HG03565 (cell line): ENCODE data around the gene EDEM3.
"Not testable (repeated sequence)": the region's sequence is repeated elsewhere in the genome, so short reads cannot be mapped to it uniquely, and the experiment has no call there.

Source experiments
- ATAC-seq: cut with Tn5 transposase; IDR thresholded peaks from one replicate; pipeline ENCODE4 v1.9.1; 2021; ENCODE audit warnings: mild to moderate bottlenecking, moderate library complexity; ENCODE audit not compliant: unreplicated experiment

The EDEM3 gene

DNA sequence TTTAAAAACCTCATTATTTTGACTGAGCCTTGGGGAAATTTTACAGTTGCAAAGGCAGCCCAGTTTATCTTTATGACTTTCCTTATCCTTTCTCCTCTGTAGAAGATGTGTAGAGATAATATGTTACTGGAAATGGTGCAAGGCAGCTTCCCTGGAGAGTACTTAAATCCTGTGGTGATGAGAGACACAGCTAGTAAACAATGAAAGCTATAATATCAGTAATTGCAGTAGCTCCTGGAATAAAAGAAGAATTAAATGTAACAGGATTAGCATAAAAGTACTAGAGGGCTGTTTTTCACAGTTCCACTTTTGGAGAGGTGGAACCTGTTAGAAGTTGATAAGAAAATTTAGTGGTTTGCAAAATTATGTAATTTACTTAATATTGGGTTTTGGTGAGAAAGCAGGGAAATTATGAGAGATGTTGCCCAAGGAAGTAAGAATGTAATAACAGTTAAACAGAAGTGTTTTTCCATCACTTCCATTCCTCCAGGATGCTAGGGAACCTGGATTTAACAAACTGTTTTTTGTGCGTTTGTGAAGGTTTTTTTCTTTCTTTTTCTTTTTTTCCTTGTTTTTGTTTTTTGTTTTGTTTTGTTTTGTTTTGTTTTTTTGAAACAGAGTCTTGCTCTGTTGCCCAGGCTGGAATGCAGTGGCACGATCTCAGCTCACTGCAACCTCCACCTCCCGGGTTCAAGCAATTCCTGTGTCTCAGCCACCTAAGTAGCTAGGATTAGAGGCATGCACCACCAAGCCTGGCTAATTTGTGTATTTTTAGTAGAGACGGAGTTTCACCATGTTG, 15.7 kb upstream of the EDEM3 start:
- no peak for ATAC-seq

DNA sequence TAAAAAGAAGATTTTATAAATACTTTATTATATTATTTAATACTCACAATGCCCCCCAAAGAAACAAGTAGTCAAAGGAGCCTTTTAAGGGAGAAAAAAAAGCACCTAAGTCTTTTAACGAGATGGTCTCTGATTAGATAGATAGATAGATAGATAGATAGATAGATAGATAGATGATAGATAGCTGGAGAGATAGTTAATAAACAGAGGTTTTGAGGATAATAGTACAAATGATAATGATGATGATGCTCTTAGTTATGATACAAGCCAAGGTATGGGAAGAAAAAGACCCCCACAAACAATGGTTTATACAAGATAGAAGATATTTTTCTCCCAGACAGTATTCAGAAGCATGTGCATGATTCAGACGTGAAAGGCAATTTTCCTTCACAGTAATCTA, 14.6 kb upstream of the EDEM3 start:
- ATAC-seq, result no peak

DNA sequence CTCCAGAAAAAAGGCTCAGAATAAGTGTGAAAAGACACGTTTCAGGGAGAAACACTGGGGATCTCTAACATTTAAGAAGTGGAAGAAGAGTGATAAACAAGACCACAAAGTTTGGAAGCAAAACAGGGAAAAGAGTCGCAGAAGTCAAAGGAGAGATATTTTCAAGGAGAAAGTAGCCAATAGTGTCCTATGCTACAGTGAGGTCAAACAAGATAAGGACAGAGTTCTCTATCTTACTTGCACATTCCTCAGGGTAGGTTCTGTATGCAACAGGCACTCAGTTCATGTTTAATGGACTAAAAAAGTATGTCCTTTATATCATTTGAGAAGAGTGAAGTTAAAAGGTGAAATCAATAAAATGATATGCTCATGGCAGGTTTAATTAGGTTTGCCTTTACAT, 13.8 kb upstream of the EDEM3 start:
- no peak for ATAC-seq

DNA sequence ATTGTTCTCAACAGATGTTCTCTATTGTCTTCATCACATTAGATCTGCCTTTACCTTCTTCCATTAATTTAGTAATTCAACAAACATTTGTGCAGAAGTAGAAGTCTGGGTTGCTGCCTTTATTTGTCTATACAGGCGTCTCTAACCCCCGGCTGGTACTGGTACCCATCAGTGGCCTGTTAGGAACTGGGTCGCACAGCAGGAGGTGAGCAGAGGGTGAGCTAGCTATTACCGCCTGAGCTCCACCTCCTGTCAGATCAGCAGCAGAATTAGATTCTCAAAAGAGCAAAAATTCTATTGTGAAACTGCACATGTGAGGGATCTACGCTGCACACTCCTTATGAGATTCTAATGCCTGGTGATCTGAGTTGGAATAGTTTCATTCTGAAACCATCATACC, 12.9 kb upstream of the EDEM3 start:
- ATAC-seq, result no peak

DNA sequence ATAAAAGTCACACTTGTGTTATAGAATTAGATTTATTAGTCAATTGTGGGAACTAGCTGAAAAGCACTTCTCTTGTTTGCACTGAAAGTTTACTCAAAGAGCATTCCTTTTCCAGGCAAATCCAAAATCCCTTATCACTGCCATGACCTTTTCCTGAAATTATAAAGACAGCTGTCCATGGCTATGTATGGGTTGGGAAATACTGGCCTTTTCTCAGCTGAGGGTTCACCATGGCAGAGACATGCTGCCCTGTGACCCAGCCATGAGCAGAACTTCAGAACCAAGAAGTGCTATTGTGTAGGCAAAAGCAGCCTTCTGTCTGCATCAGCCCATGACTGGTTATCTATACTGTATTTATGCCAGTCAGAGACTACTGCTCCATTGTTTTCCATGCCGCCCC, 9.8 kb upstream of the EDEM3 start:
- no peak for ATAC-seq

DNA sequence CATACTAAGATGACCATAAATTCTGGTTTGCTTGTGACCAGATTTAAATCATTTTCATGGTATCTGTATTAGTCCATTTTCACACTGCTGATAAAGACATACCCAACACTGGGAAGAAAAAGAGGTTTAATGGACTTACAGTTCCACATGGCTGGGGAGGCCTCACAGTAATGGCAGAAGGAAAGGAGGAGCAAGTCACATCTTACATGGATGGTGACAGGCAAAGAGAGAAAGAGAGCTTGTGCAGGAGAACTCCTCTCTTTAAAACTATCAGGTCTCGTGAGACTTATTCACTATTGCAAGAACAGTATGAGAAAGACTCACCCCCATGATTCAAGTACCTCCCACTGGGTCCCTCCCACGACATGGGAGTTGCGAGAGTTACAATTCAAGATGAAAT, 8.9 kb upstream of the EDEM3 start:
- ATAC-seq, result not testable (repeated sequence)

DNA sequence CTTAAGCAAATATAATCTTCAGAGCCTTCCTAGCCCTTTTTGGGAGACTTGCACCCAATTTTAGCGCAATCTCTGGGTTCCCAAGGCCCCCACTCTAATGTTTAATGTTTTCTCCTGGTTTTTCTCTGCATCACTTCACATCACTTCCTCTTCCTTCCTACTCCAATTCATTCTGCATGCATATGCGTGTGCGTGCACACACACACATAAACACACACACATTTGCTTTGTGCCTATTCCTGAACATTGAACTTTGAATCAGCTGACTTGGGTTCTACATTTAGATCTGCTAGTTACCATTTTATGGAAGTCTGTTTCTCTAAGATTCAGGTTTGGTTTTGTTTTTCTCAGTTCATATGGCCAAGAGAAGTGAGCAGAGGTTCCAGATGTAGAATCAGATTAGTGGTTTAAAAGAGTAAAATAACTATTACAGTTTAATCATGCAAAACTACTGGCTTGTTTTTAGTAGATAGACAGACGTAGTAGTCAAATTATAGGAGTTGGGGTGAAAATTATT, 7.4 kb upstream of the EDEM3 start:
- ATAC-seq, result no peak

DNA sequence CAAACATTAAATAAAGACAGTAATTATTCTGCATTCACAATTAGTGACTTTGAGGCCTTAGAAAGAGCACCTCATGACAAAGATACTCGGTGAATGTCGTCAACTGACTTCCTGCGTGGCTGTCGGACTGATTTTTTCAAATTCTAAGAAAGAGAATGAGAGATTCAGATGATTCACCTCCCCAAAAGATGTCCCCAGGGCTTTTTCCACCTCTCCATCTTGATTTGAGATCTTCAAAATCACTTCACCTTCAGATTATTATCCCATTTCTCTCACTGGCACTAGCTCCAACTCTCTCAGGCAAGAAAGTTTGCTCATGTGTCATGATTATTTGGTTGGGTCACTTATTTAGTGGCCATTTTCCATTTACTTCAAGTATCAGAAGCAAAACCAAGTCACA, 5.0 kb upstream of the EDEM3 start:
- ATAC-seq, result no peak

DNA sequence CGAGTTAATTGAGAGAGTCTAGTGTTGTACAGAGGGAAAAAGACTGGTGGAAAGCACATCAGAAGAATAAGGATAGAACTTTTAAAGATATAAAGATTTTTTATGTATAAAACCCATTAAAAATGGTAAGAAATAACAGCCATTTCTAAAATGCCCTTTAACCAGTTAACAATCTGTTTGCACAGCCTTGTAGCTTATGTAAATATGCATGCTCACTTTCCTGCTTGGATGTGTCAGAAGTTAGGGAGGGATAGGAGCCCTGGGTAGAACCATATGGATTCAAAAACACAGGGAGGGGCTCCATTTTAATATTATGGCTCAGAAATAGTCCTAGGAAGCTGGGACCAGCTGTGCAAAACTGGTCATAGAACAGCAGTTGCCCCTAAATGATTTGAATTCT, 4.5 kb upstream of the EDEM3 start:
- no peak for ATAC-seq

DNA sequence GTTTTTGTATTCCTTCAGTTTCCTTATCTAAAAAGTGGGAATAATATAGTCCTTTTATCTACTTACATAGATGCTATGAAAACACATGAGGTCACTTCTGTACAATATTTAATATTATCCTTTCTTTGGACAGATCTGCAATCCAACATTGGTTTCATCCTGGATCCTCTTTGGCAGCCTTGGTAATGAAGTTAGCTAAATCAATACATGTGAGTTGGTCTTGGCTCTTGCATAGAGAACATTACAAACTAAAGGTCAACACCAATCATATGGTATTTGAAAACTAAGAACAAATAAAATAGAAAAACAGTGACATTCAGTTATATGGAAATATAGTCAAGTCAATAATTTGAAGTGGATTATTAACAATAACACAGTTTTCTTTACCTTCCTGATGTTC, 3.2 kb upstream of the EDEM3 start:
- ATAC-seq, result no peak

DNA sequence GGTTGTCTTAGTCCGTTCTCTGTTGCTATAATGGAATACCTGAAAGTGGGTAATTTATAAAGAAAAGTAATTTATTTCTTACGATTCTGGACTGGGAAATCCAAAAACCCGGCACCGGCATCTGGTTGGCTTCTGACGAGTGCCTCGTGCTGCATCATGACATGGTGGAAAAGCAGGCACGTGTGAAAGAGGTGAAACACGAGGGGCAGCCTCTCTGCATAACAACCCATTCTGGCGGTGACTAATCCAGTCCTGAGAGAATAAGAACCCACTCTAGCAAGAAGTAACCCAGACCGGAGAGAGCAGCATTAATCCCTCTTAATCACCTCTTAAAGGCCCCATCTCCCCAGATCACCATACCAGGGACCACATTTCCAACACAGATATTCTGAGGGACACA, 2.7 kb upstream of the EDEM3 start:
- ATAC-seq, result no peak

DNA sequence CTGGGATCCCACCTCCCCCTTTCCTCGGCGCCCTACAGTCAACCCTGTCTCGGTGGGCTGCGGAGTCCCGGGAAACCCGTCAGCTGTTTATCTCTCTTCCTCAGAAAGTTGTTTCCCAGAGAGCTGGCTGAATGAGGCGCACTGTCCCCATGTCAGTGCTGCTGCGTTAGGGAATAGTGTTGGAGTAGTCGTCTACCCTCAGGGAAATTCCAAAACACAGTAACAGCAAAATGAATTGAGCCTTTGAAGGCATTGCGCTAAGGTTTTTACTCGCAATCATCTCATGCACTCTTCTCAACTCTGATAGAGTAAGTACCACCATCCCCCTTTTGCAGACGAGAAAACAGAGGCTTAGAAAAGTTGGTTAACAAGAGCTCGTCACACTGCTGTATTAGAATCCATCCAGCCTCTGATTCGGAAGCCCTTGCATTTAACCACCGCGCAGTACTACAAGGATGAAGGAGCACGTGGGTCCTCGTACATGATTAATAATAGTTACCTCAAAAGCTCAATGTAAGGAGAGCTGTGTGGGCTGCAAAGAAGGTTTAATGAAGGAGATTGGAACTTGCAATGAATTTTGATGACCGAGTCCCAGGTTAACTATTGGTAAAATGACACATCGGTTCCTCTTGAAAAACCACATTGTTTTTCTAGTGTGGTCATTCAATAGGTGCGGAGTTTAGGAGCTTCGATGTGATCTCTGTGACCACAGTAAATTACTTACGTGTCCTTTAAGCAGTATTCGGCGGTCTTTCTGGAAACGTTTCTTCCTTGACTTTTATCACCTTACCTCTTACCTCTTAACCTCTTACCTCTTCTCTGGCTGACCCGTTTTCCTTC, 788 bp upstream of the EDEM3 start:
- ATAC-seq, result no peak

DNA sequence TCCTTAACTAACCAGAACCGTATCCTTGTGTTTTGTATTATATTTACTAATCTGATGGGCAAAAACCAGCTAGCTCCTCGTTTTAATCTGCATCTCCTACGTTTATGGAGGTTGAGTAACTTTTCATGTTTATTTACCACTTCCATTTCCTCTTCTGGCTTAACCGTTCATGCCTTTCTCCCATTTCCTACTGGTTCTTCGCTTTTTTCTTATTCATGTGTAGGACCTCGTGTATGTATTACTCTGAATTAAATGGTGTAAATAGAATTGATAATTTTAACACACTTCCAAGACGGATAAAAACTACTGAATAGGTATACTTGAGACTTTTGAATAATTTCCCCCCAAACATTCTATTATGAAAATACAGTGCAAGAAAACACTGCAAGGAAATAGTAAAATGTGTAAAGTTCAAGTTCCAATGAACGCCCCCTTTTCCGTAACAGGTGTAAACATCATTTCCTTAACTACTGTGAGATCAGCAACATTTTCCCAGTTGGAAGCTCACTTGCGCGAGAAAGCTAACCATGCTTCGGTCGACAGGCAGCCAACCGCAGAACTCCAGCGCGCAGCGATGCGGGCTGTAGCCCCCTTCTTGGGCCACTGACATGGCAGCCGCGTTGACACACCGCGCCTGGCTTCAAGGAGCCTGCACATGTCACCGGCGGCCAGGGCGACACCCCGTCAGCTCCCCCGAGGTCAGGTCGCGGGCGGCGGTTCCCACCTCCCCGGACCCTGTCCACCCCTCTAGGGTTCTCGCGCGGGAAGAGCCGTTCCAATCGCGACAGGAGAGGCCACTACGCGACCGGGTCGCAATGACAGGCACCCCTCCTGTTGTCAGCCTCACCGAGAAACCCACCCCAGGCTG, 816 bp downstream of the EDEM3 start:
- ATAC-seq, result peak; percentile 1

DNA sequence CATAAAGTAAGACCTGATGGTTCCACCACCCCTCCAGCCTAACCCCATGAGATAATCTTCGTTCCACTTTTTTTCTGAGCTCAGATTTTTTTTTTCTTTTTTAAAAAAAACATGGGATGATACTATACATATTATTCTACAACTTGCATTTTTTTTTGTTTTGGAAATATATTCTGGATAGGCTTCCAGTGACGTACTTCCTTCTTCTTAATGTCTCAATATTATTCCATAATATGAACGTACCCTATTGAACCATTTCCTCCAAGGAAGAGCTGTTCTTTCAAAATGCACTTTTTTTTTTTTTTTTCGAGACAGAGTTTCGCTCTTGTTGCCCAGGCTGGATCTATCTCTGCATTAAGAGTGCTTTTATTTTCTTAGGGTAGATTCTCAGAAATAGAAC, 1.5 kb downstream of the EDEM3 start:
- no peak for ATAC-seq

DNA sequence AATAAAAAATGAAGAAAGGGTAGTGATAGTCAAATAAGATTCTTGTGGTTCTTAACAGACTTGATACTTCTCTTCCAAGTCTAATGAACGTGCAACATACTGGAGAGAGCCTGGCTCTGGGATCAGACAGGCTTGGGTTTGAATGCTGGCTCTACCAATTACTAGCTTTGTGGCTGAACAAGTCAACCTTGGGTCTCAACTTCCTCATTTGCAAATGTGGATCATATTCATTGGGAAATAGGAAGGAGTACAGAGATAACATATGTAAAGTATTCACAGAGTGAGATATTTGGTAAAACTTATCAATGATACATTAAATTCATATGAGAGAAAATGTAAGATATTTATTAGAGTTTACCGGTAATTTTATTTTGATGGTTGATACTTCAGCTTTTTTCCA, 2.0 kb downstream of the EDEM3 start:
- no peak for ATAC-seq

DNA sequence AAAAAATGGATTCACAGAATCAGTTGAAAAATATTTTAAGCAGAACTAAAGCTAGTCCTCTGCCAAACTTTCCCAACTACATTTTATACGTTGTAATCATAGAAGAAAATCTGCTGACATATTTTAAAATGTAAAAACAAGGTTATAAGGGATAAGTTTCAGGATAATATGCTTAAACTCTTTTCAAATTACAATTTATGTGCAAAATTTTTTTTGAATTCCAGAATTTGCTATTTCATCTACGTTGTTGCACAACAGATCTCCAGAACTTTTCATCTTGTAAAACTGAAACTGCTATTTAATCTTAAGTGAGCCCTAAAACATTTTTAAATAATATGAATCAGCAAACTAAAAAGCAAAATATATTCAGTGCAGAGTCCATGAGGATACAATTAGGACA, 5.9 kb downstream of the EDEM3 start:
- no peak for ATAC-seq

DNA sequence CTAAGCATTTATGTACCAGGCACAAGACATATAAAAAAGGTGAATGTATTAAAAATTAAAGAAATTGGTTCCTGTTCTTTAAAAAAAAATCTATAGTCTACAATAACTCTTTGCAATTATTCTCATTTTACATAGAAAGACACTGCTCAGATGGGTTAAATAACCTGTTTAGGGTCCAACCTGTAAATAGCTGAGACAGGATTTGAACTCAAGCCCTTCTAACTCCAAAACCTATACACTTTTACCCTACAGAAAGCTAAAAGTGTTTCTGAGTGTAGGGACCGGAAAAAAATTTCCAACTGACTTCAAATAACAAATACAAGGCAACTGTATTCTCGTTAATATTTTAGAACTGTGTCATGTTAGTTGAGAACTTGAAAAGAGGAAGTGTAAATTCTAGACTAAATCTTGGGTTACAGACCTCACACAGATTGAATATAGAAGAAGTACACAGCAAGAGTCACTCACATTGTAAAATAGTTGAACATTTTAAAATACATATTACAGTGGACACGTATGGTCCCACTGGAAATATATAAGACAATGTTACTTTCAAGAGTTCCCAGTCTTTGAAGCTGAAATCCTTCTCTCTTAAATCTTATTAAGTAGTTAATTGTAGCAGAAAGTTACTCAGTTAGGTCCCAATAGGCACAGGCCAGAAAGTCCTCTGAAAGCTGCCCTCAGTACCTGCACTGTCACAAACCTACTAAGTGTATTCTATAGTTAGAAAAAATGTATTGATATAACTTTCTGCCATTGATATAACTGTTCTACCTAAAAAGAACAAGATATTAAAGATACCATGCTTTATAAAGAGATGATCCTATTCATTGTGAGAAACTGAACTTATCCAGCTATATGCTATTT, 7.3 kb downstream of the EDEM3 start:
- ATAC-seq, result peak; percentile 61

DNA sequence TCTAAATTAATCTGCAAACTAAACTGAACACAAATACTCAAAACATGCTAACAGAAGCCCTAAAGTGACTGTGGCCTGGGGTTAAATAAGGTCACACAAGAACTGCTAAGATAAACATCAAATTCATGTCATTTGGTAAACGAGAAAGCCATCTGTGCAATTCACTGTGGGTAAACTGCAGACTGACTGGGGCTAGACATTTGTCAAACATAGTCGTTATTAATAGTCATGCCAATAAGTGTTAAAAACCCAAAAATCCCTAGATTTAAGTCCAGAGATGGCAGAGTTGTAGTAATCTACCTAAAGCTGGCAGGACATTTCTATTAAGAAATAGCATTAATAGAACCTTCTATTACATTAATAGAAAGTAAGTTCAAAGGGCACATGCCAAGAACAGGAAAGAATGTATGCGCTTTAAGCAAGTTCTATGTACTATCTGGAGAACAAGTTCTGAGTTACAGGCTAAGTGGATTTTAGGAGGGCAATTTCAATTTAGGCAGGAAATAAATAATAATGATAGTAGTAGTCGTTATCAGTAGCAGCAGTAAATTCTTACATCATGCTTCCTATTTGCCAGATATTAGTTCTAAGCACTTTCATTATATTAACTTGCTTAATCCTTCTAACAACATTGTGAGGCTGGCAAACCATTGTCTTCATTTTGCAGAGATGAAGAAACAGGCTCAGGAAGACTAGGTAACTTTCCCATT, 8.6 kb downstream of the EDEM3 start:
- no peak for ATAC-seq

DNA sequence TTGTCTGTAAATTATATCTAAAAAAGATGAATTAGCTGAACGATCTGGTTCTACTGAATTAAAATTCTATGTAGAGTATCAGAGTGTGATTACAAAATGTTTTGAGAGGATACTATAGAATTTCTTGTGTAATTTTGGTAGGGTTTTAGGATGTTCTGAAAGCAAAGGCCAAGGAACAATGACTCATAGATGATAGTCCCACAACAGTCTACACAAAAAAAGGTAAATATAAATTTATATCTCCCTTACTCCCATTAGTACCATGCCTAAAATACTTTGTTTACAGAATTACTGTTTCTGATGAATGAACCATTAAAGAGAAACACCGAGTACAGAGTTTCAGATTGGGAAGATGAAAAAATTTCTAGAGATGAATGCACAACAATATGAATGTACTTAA, 9.5 kb downstream of the EDEM3 start:
- ATAC-seq, result no peak
